ENCODE results near the gene LARGE1. TPM values are rescaled to one million over a fixed set of nuclear protein-coding genes. Genes with fewer than 3 reads are reported as not detected.

Gene LARGE1
- total and polyA plus RNA-seq, 2 donors (not counting 1 experiment from before 2014, with no cell fraction given) = 14.1 to 19.2 TPM

GRCh38 chr22:33654173-33654895 is 265.9 kb downstream of the LARGE1 start:
- Histone ChIP-seq H3K27ac (ENCODE audit: insufficient read depth, low read length) (no peak overlapping the region), H3K79me2 (ENCODE audit: control insufficient read depth, insufficient read depth, low read length) (no peaks in the 10 kb centered on the region), H3K27me3 (ENCODE audit: control insufficient read depth, insufficient read depth, low read length) (no peaks in the 10 kb centered on the region), H4K20me1 (ENCODE audit: control insufficient read depth, extremely low read depth, insufficient read depth, low read length) (no peaks in the 10 kb centered on the region), H3K9me3 (ENCODE audit: control insufficient read depth, insufficient read depth, low read depth, low read length) (no peaks in the 10 kb centered on the region), H2AFZ (ENCODE audit: low read length) (no peak overlapping the region), H3K4me1 (ENCODE audit: control insufficient read depth, extremely low read depth, insufficient read depth, low read length) (no peaks in the 10 kb centered on the region), H3K4me3 (replicated peaks in 1 of 4; ENCODE audit: control extremely low read depth in 1 of 4, insufficient read depth in 1 of 4, low read depth in 3 of 4, low read length in 4 of 4) (no peak overlapping the region), H3K4me2 (ENCODE audit: extremely low read depth, insufficient read depth, low read length) (no peak overlapping the region), H3K9ac (ENCODE audit: insufficient read depth, low read length) (no peak overlapping the region), H3K36me3 (ENCODE audit: control insufficient read depth, insufficient read depth, low read length) (no peaks in the 10 kb centered on the region)
- no peak for DNase-seq (ENCODE audit: low read depth in 2 of 2)
- TF ChIP-seq EZH2 (IDR thresholded peaks at IDR 0.05; ENCODE audit: low read length, missing control alignments) (no peak), CTCF (conservative IDR thresholded peaks at IDR 0.05 in 1 of 2, IDR thresholded peaks at IDR 0.05 in 1 of 2; ENCODE audit: low read depth in 1 of 2, low read length in 2 of 2) (no peak)

GRCh38 chr22:33653532-33654063 is 266.7 kb downstream of the LARGE1 start:
- Histone ChIP-seq H3K79me2 (ENCODE audit: control insufficient read depth, insufficient read depth, low read length) (no peaks in the 10 kb centered on the region), H3K4me3 (replicated peaks in 1 of 4; ENCODE audit: control extremely low read depth in 1 of 4, insufficient read depth in 1 of 4, low read depth in 3 of 4, low read length in 4 of 4) (no peak overlapping the region), H3K27ac (ENCODE audit: insufficient read depth, low read length) (no peak overlapping the region), H3K4me2 (ENCODE audit: extremely low read depth, insufficient read depth, low read length) (no peak overlapping the region), H3K27me3 (ENCODE audit: control insufficient read depth, insufficient read depth, low read length) (no peaks in the 10 kb centered on the region), H2AFZ (ENCODE audit: low read length) (no peak overlapping the region), H3K9ac (ENCODE audit: insufficient read depth, low read length) (no peak overlapping the region), H3K9me3 (ENCODE audit: control insufficient read depth, insufficient read depth, low read depth, low read length) (no peaks in the 10 kb centered on the region), H3K36me3 (ENCODE audit: control insufficient read depth, insufficient read depth, low read length) (no peaks in the 10 kb centered on the region), H3K4me1 (ENCODE audit: control insufficient read depth, extremely low read depth, insufficient read depth, low read length) (no peaks in the 10 kb centered on the region), H4K20me1 (ENCODE audit: control insufficient read depth, extremely low read depth, insufficient read depth, low read length) (no peaks in the 10 kb centered on the region)
- TF ChIP-seq CTCF (conservative IDR thresholded peaks at IDR 0.05 in 1 of 2, IDR thresholded peaks at IDR 0.05 in 1 of 2; ENCODE audit: low read depth in 1 of 2, low read length in 2 of 2) (no peak), EZH2 (IDR thresholded peaks at IDR 0.05; ENCODE audit: low read length, missing control alignments) (no peak)
- DNase-seq (ENCODE audit: low read depth in 2 of 2) = no peak

- H3K36me3 ChIP-seq (ENCODE audit: control insufficient read depth, insufficient read depth, low read length) = no peaks in the 10 kb centered on the region
- H3K4me3 ChIP-seq (replicated peaks in 1 of 4; ENCODE audit: control extremely low read depth in 1 of 4, insufficient read depth in 1 of 4, low read depth in 3 of 4, low read length in 4 of 4) = no peak overlapping the region
- H3K9me3 ChIP-seq (ENCODE audit: control insufficient read depth, insufficient read depth, low read depth, low read length) = no peaks in the 10 kb centered on the region
- no peaks in the 10 kb centered on the region for H3K79me2 ChIP-seq (ENCODE audit: control insufficient read depth, insufficient read depth, low read length)
- peak in 1 of 2 donors; percentile 58 for DNase-seq (ENCODE audit: low read depth in 2 of 2)
- no peak overlapping the region for H2AFZ ChIP-seq (ENCODE audit: low read length)
- no peak overlapping the region for H3K9ac ChIP-seq (ENCODE audit: insufficient read depth, low read length)
- H4K20me1 ChIP-seq (ENCODE audit: control insufficient read depth, extremely low read depth, insufficient read depth, low read length) = no peaks in the 10 kb centered on the region
- TF ChIP-seq EZH2 (IDR thresholded peaks at IDR 0.05; ENCODE audit: low read length, missing control alignments) (no peak), CTCF (conservative IDR thresholded peaks at IDR 0.05 in 1 of 2, IDR thresholded peaks at IDR 0.05 in 1 of 2; ENCODE audit: low read depth in 1 of 2, low read length in 2 of 2) (no peak)
- H3K4me1 ChIP-seq (ENCODE audit: control insufficient read depth, extremely low read depth, insufficient read depth, low read length) = no peaks in the 10 kb centered on the region
- no peak overlapping the region for H3K27ac ChIP-seq (ENCODE audit: insufficient read depth, low read length)
- no peaks in the 10 kb centered on the region for H3K27me3 ChIP-seq (ENCODE audit: control insufficient read depth, insufficient read depth, low read length)
- no peak overlapping the region for H3K4me2 ChIP-seq (ENCODE audit: extremely low read depth, insufficient read depth, low read length)
These were observed 267.7 kb downstream of the LARGE1 start for GRCh38 chr22:33652615-33653014.

All from fibroblast of lung (primary cell).